HG03097 (cell line): Measurements from ENCODE around the gene CDKAL1.
"Not testable (repeated sequence)": the region's sequence is repeated elsewhere in the genome, so short reads cannot be mapped to it uniquely, and the experiment has no call there.

ENCODE experiments used
- ATAC-seq: cut with Tn5 transposase; IDR thresholded peaks from one replicate; pipeline ENCODE4 v1.9.1; 2021; ENCODE audit not compliant: unreplicated experiment, low FRiP score

Gene CDKAL1

DNA sequence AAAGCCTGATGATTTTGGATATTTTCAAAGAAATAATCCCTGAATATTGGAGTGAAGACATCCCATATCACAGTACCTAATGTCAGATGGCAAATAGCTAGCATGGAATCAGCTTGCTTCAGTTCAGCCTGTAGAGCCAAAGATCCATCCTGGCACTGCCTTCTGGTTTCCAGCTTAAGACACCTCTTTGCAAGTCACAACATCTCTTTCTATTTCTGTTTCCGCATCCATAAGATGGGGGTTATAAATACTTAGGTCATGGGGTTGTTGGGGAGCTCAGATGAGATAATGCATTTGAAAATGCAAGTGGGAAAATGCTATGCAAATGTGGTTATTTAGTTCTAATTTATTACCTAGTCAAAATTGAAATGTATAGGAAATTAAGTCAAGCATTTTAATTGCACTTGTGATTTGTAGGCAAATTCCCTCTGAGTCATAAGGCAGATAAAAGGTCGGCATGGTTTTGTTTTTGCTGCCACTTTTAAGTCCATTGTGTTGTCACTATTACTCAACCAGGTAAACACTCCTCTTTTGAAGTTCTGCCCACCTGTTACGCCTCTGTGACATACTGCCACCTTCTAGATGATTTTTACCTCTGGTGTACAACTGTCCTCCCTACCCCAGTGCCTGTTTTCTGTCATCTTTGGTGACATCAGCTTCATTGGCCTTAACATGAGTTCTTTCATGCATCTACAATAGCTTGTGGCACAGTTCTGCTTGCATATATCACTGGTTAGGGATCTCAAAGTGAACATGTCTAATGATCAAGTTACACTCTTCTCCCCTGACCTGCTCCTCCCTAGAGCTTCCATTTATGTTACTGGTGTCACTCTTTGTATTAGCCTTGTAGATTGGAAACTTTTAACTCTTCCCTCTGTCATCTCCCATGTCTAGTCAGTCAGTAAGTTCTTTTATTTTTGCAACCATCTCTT lies 96.6 kb downstream of the CDKAL1 start:
- no peak for ATAC-seq

DNA sequence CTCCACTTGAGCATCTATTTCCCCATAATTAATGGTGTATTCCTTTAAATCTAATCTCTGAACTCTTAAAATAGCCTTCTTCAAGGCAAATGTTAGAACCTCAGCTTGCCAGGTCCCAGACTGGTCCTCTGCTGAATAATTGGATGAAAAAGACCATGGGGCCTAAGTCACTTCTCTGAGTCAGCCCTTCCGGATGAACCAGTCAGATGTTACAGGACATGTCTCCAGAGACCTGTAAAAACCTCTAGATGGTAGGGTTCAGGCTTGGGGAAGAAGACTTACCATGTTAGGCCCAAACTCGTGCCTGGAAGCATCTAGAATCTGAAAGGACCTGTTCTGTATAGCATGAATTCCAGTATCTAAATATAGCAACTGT lies 97.3 kb downstream of the CDKAL1 start:
- no peak for ATAC-seq

- ATAC-seq, result no peak
Measured at GRCh38 chr6:20632696-20633095, 98.4 kb downstream of the CDKAL1 start.

DNA sequence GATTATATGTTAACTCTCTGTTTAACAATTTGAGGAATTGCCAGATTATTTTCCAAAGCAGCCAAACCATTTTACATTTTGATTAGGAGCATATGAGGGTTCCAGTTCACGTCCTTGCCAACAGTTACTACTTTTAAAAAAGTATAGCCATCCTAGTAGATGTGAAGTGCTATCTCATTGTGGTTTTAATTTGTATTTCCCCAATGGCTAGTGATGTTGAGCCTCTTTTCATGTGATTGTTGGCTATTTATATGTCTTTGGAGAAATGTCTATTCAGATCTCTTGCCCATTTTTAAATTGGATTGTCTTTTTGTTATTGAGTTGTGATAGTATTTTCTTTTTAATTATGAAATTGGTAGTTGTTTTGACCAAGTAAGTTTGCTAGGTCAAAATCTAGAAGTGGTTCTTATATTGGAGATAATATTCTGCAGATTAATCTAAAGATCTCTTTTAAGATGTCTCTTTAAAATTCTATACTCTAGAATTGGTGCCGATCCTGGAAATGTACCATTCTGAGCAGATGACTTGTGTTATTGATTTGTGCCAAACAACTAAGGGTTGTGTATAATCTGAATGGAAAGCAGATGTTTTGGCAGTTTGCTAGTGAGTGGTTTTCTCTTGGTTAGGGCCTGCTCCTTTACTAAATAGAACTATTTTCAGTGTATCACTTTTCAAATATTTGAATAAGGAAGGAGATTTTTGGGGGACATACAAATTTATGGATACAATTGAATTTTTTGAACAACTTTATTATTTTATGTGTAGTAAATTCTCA lies 99.5 kb downstream of the CDKAL1 start:
- no peak for ATAC-seq

GRCh38 chr6:20639161-20639560 lies 104.9 kb downstream of the CDKAL1 start:
- ATAC-seq, result no peak

DNA sequence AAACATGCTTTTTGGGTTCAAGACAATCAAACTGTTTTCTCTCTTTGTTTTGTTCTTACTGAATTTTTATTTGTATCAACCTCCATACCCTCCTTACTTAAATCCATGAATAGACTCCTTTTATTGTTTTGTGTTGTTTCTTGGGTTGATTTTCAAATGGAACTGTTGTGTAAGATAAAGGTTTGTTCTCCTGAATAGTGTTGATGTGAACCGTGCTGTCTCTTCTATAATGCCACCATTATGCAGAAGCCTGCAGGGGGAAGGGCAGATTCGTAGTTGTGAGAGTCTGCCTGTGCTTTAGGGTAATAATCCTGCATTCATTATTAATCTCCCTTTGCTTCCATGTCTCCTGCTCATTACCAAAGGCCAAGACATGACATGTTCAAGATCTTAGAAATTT lies 105.9 kb downstream of the CDKAL1 start:
- ATAC-seq, result no peak

DNA sequence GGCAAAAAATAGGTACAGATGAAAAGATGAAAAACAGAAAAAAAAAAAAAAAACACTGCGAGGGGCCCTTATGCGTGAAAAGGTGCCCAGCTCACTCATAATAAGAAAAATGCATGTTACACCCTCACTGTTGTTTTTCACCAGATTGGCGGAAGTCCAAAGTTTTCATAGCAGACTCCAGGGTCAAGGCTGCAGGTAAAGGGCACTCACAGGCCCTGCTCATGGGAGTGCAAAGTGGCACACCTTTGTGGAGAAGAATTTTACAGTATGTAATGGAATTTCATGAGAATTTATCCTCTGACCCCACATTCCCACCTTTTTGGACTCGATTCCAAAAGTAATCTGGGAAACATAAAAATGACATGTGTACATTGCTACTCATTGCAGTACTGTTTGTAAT lies 108.2 kb downstream of the CDKAL1 start:
- ATAC-seq, result no peak

GRCh38 chr6:20644667-20645370 lies 110.6 kb downstream of the CDKAL1 start:
- ATAC-seq, result no peak

GRCh38 chr6:20645572-20645971 lies 111.3 kb downstream of the CDKAL1 start:
- ATAC-seq, result not testable (repeated sequence)

DNA sequence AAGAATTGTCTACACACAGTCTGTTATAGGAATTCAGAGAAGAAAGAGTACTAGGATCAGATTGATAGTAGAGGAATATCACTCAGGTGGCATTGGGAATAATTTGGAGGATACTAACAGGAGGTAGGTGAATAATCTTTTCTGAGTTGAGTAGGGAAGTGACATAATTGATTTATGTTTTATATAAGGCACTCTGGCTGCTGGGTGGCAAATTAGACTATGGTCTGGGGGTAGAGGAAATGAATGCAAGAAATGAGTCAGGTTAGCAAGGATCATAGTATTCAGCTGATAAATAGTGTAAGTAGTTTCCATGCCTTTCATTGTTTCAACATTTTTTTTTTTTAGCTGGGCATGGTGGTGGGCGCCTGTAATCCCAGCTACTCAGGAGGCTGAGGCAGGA lies 113.3 kb downstream of the CDKAL1 start:
- no peak for ATAC-seq

DNA sequence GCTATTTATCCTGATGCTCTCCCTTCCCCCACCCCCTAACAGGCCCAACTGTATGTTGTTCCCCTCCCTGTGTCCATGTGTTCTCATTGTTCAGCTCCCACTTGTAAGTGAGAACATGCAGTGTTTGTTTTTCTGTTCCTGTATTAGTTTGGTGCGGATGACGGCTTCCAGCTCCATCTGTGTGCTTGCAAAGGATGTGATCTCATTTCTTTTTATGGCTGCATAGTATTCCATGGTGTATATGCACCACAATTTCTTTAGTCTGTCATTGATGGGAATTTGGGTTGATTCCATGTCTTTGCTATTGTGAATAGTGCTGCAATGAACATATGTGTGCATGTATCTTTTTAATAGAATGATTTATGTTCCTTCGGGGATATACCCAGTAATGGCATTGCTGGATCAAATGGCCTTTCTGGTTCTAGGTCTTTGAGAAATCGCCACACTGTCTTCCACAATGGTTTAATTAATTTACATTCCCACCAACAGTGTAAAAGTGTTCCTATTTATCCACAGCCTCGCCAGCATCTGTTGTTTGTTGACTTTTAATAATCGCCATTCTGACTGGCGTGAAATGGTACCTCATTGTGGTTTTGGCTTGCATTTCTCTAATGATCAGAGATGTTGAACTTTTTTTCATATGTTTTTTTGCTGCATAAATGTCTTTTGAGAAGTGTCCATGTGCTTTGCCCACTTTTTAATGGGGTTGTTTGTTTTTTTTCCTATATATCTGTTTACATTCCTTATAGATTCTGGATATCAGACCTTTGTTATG lies 115.6 kb downstream of the CDKAL1 start:
- not testable (repeated sequence) for ATAC-seq

GRCh38 chr6:20652299-20653084 lies 118.2 kb downstream of the CDKAL1 start:
- no peak for ATAC-seq

- ATAC-seq, result no peak
Measured at GRCh38 chr6:20653085-20653479, 118.8 kb downstream of the CDKAL1 start.

- no peak for ATAC-seq
Measured at GRCh38 chr6:20655317-20655716, 121.1 kb downstream of the CDKAL1 start.

GRCh38 chr6:20657274-20657800 lies 123.1 kb downstream of the CDKAL1 start:
- no peak for ATAC-seq

- ATAC-seq, result no peak
Measured at GRCh38 chr6:20658053-20658452, 123.8 kb downstream of the CDKAL1 start.

GRCh38 chr6:20658516-20658915 lies 124.3 kb downstream of the CDKAL1 start:
- ATAC-seq, result no peak

GRCh38 chr6:20660534-20660933 lies 126.3 kb downstream of the CDKAL1 start:
- ATAC-seq, result no peak

DNA sequence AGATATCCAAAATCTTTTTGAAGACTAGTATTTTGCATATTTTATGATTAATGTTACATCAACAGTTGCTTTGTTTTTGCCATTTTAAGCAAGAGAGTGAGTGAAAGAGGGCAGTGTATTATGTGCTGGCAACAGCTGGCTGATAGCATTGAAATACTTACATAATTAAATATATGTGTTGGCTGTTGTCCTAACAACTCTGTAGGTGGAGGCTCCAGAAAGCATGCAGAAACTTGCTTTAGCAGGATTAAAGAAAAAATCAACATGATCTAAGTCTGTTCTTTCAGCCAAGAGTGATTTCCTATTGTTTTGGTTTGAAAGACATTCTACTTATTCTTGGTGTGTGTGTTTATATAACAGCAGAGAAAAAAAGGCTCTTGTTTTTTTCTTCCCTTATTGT lies 127.5 kb downstream of the CDKAL1 start:
- no peak for ATAC-seq
